AG08396 (cell line): ENCODE data around the gene C9.
"Not testable (repeated sequence)": the region's sequence is repeated elsewhere in the genome, so short reads cannot be mapped to it uniquely, and the experiment has no call there.

ENCODE experiments used
- DNase-seq: peaks from one replicate; pipeline ENCODE4 v3.0.0; 2012; ENCODE audit warnings: low spot score, mixed read lengths

C9 gene

GRCh38 chr5:39364367-39364766, at the start of gene C9:
TSS of gene C9 (minus strand) at chr5:39364495. CDS start at chr5:39364464, 31 bp downstream.
- no peak for DNase-seq

GRCh38 chr5:39413771-39414170, 49.5 kb upstream of the C9 start:
- DNase-seq, result no peak

- no peak for DNase-seq
Measured at GRCh38 chr5:39412721-39413394, 48.6 kb upstream of the C9 start.

DNA sequence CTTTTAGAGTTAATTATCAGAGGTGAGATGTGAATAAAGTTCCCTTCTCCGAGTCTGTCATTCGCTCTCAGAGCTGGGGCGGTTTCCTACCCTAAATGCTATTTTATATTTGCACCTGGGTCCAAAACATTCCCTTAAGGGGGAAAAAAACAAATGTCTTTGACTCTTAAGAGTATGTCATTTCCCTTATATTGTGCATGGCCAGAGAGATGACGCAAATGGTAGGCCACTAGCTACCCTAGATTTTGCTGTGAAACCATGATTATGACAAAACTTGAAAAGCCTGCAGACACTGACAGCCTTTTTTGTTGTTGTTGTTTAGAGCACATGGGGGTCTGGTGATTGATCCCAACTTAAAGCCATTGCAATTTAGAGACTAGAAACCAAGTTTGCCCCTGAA, 47.7 kb upstream of the C9 start:
- DNase-seq, result no peak

DNA sequence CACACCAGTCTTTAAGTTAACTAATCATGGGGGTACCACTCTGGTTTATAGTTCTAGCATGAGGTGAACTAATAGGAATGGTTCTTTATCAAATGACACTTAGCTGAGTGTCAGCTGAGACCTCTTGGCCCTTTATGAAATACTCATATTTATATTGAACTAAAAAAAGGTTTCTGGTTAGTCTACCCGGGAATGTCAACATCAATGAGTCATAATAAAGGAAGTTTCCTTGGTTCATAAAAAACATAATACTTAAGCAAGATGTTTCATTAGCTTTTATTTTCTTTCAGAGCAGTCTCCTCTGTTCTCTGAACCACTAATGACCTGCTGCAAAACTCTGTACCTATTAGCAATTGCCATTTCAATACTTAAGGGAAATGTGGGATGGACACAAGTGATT, 46.8 kb upstream of the C9 start:
- no peak for DNase-seq

GRCh38 chr5:39409033-39409432, 44.7 kb upstream of the C9 start:
- DNase-seq, result no peak

DNA sequence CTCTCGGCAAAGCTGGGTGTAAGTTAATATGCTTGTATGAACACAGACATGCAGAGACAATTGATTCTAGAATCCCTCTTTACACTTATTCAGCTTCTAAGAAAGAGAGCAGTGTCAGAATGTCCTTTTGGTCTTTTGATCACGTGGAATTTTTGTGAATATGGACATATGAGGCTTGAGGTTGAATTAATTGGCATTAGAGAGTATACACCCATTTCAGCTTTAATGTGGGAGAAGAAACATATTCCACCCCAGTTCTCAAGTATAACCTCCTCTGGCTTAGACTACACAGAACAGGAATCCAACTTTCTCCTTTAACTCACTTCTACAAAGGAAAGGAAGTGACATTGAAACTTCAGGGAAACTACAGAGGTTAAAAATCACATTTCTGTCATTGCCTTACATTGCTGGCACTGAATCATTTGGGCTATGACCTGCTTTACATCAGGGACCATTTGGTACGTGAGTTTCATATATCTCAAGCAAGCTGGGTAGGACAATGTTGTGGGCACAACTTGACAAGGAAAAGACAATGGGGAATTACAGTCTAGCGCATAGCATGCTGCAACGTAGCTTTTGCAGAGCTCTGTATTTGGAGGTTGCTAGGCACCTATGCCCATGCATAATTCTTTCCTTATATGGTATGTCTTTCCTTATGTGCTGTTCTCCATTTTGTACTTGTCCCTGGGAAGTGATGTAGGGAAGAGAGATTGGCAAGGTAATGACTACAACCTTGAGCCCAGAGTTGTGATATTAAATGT, 41.0 kb upstream of the C9 start:
- no peak for DNase-seq

GRCh38 chr5:39403761-39404160, 39.5 kb upstream of the C9 start:
- DNase-seq, result not testable (repeated sequence)

DNA sequence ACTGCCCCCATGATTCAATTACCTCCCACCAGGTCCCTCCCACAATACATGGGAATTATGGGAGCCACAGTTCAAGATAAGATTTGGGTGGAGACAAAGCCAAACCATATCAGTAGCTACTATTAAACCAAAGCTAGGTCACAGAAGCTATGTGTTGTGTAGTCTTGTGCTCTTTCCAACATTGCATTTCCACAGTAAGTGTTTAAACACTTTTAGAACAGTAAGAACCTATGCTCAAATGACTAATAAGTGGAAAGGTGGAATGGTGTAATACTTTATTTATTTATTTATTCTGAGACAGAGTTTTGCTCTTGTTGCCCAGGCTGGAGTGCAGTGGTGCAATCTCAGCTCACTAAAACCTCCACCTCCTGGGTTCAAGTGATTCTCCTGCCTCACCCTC, 37.8 kb upstream of the C9 start:
- DNase-seq, result not testable (repeated sequence)

DNA sequence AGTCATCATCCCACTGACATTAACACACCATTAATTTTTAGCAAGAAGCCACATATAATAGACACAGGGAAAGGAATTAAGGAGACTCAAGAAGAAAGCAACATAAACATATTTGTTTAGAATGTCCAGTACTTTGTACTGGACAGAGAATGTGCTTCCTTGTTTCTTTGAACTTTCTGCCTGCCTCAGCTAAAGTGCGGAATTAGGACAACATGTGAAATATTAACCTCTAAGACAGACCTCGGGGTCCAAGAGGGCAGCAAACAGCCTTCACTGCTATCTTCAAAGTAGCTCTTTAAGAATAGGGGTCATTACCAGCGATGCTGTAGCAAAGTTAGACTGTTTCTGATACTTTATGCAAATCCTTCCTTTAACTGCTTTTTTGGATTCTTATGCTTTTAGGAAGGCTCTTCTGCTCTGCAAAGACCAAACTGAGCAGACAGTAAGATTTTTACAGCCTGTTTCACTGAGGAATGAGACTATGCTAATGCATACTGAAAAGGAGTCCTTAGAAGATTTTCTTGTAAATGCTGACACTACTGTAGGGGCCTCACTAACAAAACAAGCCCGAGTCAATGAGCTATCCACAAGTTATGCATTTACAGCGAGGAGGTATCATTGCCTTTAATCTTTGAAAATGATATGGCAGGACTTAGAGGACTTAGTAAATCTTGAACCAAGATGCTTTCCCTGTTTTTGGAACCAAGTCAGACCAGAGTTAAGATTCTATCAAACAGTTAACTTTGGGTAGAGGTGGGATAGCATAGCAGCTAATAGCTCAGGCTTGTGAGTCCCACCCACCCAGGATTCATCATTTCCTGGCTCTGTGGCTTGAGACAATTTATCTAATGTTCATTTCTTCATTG, 36.7 kb upstream of the C9 start:
- DNase-seq, result no peak

GRCh38 chr5:39399135-39400036, 35.1 kb upstream of the C9 start:
- peak; percentile 67 for DNase-seq

DNA sequence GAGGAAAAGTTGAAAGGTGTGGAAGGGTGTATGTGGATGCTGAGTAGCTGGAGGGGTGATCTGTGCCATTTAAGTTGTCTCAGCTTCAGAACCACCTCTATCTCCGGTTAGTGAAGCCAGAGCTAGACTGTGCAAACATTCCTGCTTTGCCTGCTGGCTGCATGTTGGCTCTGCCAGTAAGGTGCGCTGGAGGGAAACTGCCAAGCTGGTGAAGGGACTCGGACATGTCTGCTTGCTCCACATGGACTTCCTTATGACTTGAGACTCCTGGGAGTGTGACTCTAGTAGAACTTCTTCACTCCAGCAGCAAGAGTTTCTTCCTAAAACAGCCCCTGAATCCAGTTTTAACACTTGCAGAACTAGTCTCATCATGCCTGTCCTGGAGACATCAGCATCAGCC, 32.5 kb upstream of the C9 start:
- no peak for DNase-seq

DNA sequence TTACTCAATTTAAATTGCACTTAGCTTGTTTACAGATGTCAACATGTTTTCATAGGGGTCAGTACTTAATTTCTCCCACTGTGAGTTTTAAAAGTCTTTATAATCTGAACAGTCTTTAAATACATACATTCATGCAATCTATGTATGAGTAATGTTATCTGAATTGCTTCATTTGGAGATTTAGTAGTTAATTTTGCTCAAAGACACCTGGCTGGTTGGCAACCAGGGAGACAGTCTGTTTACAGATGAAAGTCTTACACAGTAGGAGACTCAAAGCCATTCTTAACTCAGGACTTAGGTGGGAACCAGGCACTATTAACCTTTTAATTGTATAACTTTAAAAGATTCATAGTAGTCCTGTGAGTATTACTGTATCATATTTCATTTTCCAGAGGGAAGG, 31.2 kb upstream of the C9 start:
- no peak for DNase-seq

- DNase-seq, result peak; percentile 26
Measured at GRCh38 chr5:39394946-39395345, 30.7 kb upstream of the C9 start.

DNA sequence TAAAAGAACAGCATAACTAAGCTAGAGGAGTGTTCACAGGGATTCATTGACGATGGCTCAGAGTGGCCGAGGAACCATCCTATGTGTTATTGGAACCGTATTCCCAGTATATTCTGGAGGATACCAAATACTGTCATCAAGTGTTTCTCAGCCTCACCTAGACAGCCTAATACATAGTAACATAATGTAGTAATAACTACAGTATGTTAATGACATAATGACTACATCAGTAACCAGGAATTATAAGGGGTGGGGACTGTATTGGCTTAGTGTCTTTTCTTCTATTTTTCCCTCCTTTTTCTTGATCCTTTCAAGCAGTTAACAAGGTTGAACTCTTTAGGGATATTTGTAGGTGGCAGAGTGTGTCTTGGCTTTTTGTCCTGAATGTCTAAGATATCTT, 26.6 kb upstream of the C9 start:
- no peak for DNase-seq

DNA sequence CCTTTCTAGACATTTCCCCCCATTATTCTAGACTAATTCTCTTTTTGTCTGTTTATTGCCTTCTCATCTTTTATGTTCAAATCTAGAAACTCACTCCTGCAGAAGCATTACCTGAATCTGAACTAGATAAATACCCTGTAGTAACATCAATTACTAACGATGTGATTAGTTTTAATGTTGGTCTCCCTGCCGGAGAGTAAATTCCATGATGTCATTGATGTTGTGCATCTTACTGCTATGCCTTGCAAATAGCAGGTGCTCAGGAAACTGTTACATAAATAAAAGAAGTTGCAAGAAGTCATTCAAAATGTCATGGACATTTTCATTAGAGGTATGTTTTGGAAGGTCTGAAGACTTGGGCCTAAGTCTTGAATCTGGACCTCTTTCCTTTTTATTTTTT, 23.0 kb upstream of the C9 start:
- DNase-seq, result no peak

GRCh38 chr5:39384271-39384670, 20.0 kb upstream of the C9 start:
- DNase-seq, result no peak

- DNase-seq, result no peak
Measured at GRCh38 chr5:39381376-39381775, 17.1 kb upstream of the C9 start.

DNA sequence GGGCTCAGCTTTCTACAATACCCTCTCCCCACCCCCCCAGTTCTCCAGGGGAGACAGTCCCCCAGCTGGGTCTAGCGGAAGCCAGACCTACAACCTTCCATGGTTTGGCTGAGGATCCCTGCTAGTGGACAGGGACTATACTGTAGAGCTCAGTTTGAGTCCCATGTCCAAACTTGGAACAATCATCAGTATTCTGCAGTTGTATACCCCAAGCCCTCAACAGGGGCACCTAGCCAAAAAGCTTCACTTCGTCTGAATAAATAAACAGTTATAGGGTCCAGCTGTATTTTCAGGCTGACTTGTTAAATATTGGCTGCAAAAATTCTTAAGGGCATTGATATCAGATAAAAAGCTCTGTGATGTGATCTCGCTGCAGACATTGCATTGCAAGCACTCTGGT, 15.4 kb upstream of the C9 start:
- no peak for DNase-seq

GRCh38 chr5:39377613-39378012, 13.3 kb upstream of the C9 start:
- no peak for DNase-seq

- DNase-seq, result peak; percentile 30
Measured at GRCh38 chr5:39376293-39376714, 12.0 kb upstream of the C9 start.

DNA sequence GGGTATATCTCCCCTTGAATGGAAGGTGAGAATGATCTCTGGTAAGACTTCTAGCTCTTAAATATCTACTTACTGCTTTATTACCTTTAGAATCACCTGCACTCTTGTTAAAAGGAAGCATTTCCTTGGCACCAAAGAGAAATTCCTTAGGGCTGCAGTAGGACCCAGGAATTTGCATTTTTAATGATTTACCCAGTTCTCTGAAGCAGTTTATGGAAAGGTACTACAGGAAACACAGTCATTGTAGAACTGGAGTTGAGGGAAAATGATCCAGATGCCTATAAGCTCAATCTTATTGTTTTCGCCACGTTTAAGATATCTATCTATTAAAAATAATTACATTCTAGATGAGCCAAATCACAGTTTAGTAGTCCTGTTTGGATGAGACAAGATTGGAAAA, 9.5 kb upstream of the C9 start:
- no peak for DNase-seq
